Urinary bladder (tissue), 4 donors: ENCODE results near the gene MMP8. TPM values are rescaled to one million over a fixed set of nuclear protein-coding genes. Genes with fewer than 3 reads are reported as not detected.

Experiments used
- DNase-seq: peaks from one replicate; pipeline ENCODE4 v3.0.0-alpha.2; 2015; ENCODE audit errors: extremely low spot score
- H3K27ac ChIP-seq: one replicate; pipeline ENCODE4 v1.5.1; 2013; ENCODE audit warnings: low read depth, mild to moderate bottlenecking, moderate library complexity
- H3K36me3 ChIP-seq: one replicate; pipeline ENCODE4 v1.6.1; 2013; ENCODE audit warnings: mild to moderate bottlenecking, moderate library complexity; ENCODE audit not compliant: insufficient read depth
- H3K4me1 ChIP-seq: one replicate; pipeline ENCODE4 v1.6.1; 2013; ENCODE audit warnings: mild to moderate bottlenecking, moderate library complexity; ENCODE audit not compliant: insufficient read depth
- H3K4me3 ChIP-seq: one replicate; pipeline ENCODE4 v1.5.1; 2013; ENCODE audit warnings: low read depth, low read length
- WGBS: extraction: QIAGEN DNeasy Blood & Tissue Kit; methylation state at CpG from one replicate; pipeline ENCODE4 v1.1.7; 2013; 5-methylcytosine and 5-hydroxymethylcytosine counted together
- polyA plus RNA-seq: library from polyadenylated mRNA; stranded (reverse); fragments of 200-250 nt; gene quantifications from one replicate; pipeline ENCODE4 v1.2.3, GENCODE V29; 2013
- total RNA-seq: library from RNA; depleted of rRNA; stranded (reverse); fragments of >200 nt; gene quantifications from one replicate; pipeline ENCODE4 v1.2.3, GENCODE V29; 2014
- donor health status: healthy with polysubstance abuse.
- donor health status: healthy.

The MMP8 gene
- total and polyA plus RNA-seq, 2 donors: 0.37 to 1.3 TPM

GRCh38 chr11:102705626-102706025, 19.1 kb downstream of the MMP8 start, which contains the start of gene MMP27:
Gene MMP27 (minus strand): TSS chr11:102705769. CDS start chr11:102705714, 55 bp downstream.
- 68% methylated on average over 5 of the region's 5 CpGs for WGBS
- H3K36me3 ChIP-seq: no peaks in the 10 kb centered on the region

GRCh38 chr11:102704841-102705240, 19.9 kb downstream of the MMP8 start:
- Histone ChIP-seq H3K36me3 (no peaks in the 10 kb centered on the region), H3K4me1 (no peaks in the 10 kb centered on the region), H3K4me3 (no peak overlapping the region), H3K27ac (no peak overlapping the region)
- 78% methylated on average over 3 of the region's 3 CpGs for WGBS
- DNase-seq: no peak

More at GRCh38 chr11:102705626-102706025, 19.1 kb downstream of the MMP8 start, which contains the start of gene MMP27:
- Histone ChIP-seq H3K4me3 (no peak within 1 kb of the TSS), H3K4me1 (no peaks in the 10 kb centered on the region), H3K27ac (no peak within 1 kb of the TSS)
- DNase-seq: no peak

GRCh38 chr11:102703826-102704493, 20.8 kb downstream of the MMP8 start:
- Histone ChIP-seq H3K27ac (no peak overlapping the region), H3K4me3 (no peak overlapping the region), H3K36me3 (no peaks in the 10 kb centered on the region), H3K4me1 (no peaks in the 10 kb centered on the region)
- 91% methylated on average over 3 of the region's 3 CpGs for WGBS
- no peak for DNase-seq

GRCh38 chr11:102695201-102695600, 29.6 kb downstream of the MMP8 start:
- Histone ChIP-seq H3K27ac (no peak overlapping the region), H3K36me3 (no peaks in the 10 kb centered on the region), H3K4me1 (no peaks in the 10 kb centered on the region), H3K4me3 (no peak overlapping the region)
- no peak for DNase-seq
- WGBS: 57% methylated on average over 3 of the region's 3 CpGs

GRCh38 chr11:102685754-102686153, 39.0 kb downstream of the MMP8 start:
- no peaks in the 10 kb centered on the region for H3K36me3 ChIP-seq
- no peak overlapping the region for H3K4me3 ChIP-seq
- H3K27ac ChIP-seq: no peak overlapping the region
- no peak for DNase-seq
- 96% methylated on average over 2 of the region's 2 CpGs for WGBS
- no peaks in the 10 kb centered on the region for H3K4me1 ChIP-seq

GRCh38 chr11:102685338-102685737, 39.4 kb downstream of the MMP8 start:
- no peak for DNase-seq
- 72% methylated on average over 3 of the region's 3 CpGs for WGBS

GRCh38 chr11:102683277-102683676, 41.5 kb downstream of the MMP8 start:
- Histone ChIP-seq H3K4me3 (no peak overlapping the region), H3K27ac (no peak overlapping the region), H3K4me1 (no peaks in the 10 kb centered on the region), H3K36me3 (no peaks in the 10 kb centered on the region)
- DNase-seq: no peak
- WGBS: 55% methylated on average over 4 of the region's 4 CpGs

More at GRCh38 chr11:102685338-102685737, 39.4 kb downstream of the MMP8 start:
- Histone ChIP-seq H3K27ac (no peak overlapping the region), H3K36me3 (no peaks in the 10 kb centered on the region), H3K4me1 (no peaks in the 10 kb centered on the region), H3K4me3 (no peak overlapping the region)

- Histone ChIP-seq H3K4me1 (no peaks in the 10 kb centered on the region), H3K36me3 (no peaks in the 10 kb centered on the region), H3K27ac (no peak overlapping the region), H3K4me3 (no peak overlapping the region)
- DNase-seq: no peak
- 18% methylated on average over 1 of the region's 1 CpG for WGBS
Observed at GRCh38 chr11:102680945-102681344, 43.8 kb downstream of the MMP8 start.

- no peak overlapping the region for H3K27ac ChIP-seq
- DNase-seq: no peak
- 73% methylated on average over 2 of the region's 2 CpGs for WGBS
Observed at GRCh38 chr11:102678022-102678421, 46.7 kb downstream of the MMP8 start.

GRCh38 chr11:102676084-102676483, 48.7 kb downstream of the MMP8 start:
- no peak for DNase-seq
- Histone ChIP-seq H3K36me3 (no peaks in the 10 kb centered on the region), H3K4me3 (no peak overlapping the region), H3K4me1 (no peaks in the 10 kb centered on the region), H3K27ac (no peak overlapping the region)
- 68% methylated on average over 2 of the region's 2 CpGs for WGBS

More at GRCh38 chr11:102678022-102678421, 46.7 kb downstream of the MMP8 start:
- no peaks in the 10 kb centered on the region for H3K4me1 ChIP-seq
- no peaks in the 10 kb centered on the region for H3K36me3 ChIP-seq
- no peak overlapping the region for H3K4me3 ChIP-seq

- no peaks in the 10 kb centered on the region for H3K4me1 ChIP-seq
- no peak for DNase-seq
- no peak overlapping the region for H3K4me3 ChIP-seq
- 75% methylated on average over 3 of the region's 3 CpGs for WGBS
- no peaks in the 10 kb centered on the region for H3K36me3 ChIP-seq
- H3K27ac ChIP-seq: no peak overlapping the region
Observed at GRCh38 chr11:102669664-102670063, 55.1 kb downstream of the MMP8 start.

- WGBS: 19% methylated on average over 4 of the region's 4 CpGs
- no peak overlapping the region for H3K4me3 ChIP-seq
- no peaks in the 10 kb centered on the region for H3K4me1 ChIP-seq
- DNase-seq: no peak
- no peak overlapping the region for H3K27ac ChIP-seq
- H3K36me3 ChIP-seq: no peaks in the 10 kb centered on the region
Observed at GRCh38 chr11:102666331-102666957, 58.3 kb downstream of the MMP8 start.

GRCh38 chr11:102664001-102664752, 60.6 kb downstream of the MMP8 start:
- no peak overlapping the region for H3K4me3 ChIP-seq
- H3K27ac ChIP-seq: no peak overlapping the region
- no peaks in the 10 kb centered on the region for H3K36me3 ChIP-seq
- H3K4me1 ChIP-seq: no peaks in the 10 kb centered on the region
- WGBS: 82% methylated on average over 13 of the region's 13 CpGs
- DNase-seq: no peak

- Histone ChIP-seq H3K4me3 (no peak overlapping the region), H3K27ac (no peak overlapping the region), H3K36me3 (no peaks in the 10 kb centered on the region), H3K4me1 (no peaks in the 10 kb centered on the region)
- DNase-seq: no peak
Observed at GRCh38 chr11:102662607-102663006, 62.1 kb downstream of the MMP8 start.
